Stimulated activated CD8-positive, alpha-beta memory T cell treated with anti-CD3 and anti-CD28 coated beads, Interleukin-15, amount 100 ng/mL, for 48 hours (primary cell): Measurements from ENCODE around the gene HELB.

Source experiments
- DNase-seq, 2 donors: peaks; one replicate each; pipeline ENCODE4 v3.0.0-alpha.2; 2020; ENCODE audit warnings: low read depth in 2 of 2

HELB gene

DNA sequence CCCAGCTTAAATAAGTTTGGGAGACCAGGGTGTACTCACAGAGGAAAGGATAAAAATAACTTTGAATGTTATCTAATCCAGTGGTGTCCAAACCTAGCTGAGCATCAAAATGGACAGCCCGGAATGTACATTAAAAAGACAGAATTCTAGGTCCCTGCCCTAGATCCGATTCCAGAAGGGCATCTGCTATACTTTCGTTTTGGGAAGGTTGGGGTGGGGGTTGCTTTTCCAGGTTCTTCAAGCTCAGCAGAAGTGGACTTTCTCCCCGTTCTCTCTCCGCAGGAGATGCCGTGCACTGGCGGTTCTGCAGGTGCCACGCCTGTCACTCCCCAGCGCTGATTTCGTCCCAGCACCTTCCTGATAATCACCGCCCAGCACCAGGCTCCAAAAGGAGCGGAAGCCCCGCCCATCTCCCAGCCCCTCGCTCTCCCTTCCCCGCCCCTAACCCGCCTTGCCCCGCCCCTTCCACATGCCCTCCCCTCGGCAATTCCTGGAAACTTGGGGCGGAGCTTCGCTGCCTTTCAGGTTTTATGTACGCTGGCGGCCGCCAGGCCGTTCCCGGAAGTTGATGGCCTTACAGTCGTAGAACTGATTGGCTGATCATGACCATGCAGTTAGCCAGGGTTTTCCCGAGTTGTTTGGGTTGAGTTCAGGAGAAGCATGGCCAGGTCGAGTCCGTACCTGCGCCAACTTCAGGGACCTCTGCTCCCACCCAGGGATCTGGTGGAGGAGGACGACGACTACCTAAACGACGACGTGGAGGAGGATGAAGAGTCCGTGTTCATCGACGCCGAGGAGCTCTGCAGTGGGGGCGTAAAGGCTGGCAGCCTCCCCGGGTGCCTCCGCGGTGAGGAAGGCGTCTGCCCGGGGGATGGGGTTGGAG, at the start of gene HELB:
Gene HELB, plus strand, starts transcription at position 550 of the 883 bp plus-strand sequence. Its CDS starts 111 bp downstream, at position 661.
- DNase-seq = peak; percentile 93

DNA sequence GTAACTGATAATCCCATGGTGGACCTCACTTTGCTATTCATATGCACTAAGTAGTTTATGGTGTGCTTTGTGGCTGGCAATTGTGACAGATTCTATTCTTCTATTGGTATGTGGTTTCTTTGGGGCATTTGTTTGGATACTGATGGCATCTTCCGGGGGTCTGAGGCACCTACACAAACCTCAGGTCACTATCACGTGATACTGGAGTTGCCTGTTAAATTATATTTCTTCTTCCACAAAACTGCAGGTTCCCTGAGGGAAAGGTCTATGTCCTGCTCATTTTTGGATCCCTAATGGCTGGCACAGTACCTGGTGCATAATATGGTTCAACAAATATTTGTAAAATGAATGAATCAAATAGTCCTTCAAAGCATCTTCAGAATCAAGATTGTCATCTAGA, 49.5 kb upstream of the HELB start:
- DNase-seq = no peak

DNA sequence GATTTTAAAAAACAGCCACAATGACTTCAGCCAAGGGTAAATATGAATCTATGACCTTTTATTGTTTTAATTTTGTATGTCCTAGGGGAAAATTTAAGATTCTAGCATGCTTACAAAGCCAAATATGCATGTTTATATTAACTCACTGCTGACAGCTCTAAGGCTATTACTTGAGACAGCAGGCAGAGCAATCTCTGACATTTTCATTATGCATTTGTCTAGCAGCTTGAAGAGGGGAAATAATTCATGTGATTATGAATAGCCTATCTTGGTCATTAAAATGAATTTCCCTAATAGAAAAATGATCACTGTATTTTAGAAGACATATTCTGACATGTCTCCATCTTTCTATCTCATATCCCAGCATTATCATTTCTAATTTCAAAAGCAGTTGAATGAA, 46.6 kb upstream of the HELB start:
- no peak for DNase-seq

DNA sequence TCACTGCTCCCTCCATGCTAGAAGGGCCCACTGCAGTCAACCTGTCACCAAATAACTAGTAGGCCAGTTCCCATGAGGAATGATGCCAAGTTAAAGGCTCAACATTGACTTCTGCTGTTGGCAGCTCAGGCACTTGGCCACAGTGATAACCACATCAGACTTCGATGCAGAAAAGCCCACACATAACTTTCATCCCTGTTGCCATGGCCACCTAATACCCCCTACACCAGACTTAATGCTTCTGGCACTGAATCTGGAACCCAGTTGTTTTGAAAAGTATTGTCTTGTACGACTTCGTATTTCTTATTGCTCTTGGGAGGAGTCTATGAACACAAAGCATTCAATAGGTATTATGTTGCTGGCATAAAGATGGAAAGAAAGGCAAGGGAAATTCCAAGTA, 44.3 kb upstream of the HELB start:
- DNase-seq = no peak

DNA sequence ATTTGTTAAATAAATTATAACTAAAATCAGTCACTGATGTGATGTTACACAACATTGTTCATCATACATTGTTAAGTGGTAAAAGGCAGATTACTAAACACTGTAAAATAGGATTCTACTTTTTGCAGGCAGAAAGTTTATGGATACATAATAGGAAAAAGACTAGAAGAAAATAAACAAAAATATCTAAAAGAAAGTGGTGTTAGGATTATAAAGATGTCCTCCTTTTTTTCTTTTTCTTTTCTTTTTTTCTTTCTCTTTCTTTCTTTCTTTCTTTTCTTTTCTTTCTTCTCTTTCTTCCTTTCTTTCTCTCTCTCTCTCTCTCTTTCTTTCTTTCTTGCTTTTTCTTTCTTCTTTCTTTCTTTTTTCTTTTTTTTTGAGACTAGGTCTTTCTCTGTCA, 39.6 kb upstream of the HELB start:
- DNase-seq = no peak

DNA sequence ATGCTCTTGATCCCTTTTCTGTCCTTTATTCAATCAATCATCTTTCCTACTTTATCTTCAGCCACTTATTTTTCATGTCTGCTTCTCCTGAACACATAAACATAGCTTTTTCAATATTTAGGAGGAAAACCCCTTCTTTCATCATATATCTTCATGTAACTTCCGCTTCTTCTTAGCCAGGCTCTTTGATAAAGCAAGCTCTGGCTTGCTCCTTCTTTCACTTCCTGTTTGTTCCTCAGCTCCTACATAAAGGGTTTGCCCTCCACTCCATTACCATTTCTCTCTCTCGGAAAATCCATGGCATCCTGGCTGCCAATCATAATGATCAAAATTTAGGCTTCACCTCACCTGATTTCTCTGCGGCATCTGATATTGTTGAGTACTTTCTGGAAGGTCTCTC, 33.7 kb upstream of the HELB start:
- DNase-seq = no peak

DNA sequence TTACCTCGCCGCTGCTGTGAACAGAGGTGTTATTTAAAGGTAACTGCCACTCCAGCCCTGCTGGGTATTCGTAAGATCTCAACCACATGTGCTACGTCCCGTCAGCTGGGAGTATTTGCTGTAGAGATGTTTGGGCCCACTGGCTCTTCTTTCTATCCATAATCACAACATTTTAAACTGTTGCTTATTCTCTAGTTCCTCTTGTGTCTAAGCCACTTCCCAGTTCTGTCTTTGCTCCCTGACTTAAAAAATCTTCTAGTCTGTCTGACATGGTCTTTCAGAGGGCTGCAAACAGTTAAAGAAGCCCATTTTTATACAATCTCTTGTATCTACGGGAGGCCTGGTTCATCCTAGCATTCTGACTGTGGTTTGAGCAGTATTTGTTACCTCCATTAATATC, 33.2 kb upstream of the HELB start:
- DNase-seq = no peak

DNA sequence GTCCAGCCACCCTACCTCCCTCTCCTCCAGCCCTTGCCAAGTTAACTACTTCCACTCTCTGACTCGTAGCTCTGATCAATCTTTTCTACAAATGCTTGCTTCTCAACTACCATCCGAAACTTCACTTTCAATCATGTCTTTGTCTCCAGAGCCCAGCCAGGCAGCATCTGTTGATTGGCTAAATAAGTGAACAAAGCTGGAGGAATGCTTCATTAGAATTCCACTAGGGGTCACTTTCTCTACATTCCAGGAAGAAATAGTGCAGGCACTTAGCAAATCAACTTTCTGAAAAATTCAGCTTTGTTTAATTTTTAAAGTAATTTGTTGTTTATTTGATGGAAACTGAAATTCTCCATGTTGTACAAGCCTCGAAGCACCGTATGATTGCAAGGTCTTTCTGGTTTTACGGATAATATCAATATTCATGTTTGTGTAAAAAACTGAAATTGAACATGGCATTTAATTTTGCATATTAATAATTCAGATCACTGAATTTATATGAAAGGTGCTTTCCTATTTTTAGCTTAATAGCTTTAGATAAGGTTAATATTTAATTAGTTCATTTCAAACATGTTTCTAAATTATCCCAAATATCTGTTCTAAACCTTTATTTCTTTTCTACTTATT, 32.4 kb upstream of the HELB start:
- no peak for DNase-seq

DNA sequence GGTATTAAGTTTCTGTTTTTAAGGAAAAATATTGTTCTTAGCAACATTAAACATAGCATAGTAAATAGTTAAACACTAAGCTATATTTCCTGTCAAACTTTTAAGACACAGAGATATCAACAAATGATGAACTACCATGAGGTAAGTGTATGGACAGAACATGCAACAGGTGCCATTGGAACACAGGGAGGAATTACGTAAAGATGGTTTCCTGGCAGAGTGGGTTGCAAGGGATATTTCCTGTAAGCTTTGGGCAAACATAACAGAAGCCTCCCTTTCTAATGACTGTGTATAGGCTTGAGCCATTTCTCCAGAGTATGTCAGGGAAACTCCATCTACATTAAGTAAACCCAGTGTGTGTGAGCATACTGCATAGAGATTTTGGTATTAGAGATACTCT, 31.7 kb upstream of the HELB start:
- no peak for DNase-seq

DNA sequence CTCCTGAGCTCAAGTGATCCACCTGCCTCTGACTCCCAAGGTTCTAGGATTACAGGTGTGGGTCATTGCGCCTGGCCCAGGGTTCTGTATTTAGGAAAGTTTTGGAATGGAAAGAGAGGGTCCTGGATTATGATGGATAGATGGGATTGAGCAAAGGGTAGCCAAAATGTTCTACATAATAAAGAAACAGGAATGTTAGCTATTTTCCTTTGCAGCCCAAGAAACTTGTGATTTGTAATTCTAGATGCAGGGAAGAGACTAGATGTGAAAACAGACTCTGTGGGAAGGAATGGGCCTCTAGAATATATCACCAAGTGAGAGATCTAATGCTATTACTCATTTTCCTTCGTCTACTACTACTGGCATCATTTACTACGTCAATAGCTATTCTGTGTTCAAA, 29.6 kb upstream of the HELB start:
- no peak for DNase-seq

DNA sequence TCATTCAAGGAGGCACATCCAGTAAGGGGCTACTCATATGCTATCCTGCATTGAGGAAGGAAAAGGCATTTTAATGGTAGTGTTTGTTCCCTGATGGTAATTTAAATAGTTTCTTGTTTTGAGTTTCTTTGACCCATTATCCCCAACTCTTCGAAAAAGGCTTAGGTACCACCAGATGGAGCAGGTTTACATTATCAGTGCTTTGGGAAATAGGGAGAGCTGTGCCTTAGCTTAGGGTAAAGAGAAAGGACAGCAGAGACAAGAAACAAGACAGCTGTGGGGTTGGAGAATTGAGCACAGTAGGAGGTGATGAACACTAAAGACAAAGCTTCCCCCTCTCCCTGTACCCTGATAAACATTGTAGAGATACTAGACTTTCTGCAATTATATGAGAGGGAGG, 29.1 kb upstream of the HELB start:
- DNase-seq = no peak

DNA sequence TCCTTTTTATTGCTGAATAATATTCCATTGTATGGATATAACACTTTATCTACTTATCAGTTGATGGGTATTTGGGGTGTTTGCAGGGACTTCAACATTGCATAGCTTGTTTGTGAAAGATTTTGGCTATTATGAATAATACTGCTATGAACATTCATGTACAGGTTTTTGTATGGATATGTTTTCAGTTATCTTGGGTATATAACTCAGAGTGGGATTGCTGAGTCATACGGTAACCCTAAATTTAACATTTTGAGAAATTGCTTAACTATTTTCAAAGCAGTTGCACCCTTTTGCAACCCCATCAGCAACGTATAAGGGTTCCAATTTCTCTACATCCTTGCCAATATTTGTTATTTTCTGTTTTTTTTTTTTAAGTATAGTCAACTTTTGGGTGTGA, 27.3 kb upstream of the HELB start:
- no peak for DNase-seq

DNA sequence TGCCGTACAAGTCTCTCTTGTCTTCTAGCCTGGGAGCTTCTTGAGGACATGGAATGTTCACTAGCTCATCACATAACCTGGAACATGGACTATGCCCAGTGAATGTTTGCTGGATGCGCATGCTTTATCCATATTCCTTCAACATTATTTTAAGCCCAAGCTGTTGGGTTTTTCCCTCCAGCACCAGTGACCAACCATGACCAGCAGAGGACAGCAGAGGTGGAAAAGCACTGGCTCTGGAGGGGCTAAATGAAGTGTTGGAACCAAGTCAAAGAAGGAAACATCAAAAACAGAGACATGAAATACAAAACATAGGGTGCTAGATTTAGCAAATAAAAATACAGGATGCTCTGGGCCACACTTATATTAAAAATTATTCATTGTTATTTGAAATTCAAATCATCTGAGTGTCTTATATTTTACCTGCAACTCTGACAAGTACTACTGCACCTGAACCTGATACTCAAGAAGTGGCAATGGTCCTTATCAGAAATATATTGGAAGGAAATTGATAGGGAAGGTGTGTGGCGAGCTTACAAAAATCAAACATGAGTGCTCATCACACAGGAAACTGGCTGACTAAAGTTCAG, 23.1 kb upstream of the HELB start:
- DNase-seq = no peak

DNA sequence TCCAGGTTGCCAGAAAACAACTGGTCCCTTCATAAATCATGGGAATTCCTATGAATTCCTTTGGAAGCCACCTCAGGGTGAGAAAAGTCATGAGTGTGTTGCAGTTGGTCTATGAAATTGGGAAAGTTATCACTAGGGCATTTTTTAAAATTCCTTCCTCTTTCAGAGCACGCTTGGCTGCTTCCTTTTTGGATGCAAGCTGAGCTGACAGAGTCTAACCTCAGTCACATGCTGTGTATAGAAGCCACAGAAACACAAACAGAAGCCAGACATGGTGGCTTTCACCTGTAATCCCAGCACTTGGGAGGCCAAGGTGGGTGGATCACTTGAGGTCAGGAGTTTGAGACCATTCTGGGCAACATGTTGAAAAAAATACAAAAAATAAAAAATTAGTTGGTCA, 21.7 kb upstream of the HELB start:
- no peak for DNase-seq

DNA sequence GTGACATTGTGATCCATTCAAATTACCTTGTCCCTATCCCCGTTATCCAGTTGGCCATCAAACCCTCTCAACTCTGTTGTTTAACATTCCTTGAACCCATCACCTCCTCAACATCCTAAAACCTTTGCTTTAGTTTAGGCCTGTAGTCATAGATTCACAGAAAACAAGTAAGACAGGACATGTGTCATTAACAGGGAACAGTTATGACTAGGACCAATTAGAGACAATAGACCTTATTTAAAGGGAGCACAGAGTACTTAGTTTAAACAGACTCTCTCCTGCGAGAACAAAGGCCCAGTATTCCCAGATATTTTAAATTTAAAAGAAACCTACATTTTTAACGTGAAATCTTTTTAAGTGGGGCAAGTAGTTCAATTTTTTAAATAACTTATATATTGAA, 20.0 kb upstream of the HELB start:
- DNase-seq = no peak

DNA sequence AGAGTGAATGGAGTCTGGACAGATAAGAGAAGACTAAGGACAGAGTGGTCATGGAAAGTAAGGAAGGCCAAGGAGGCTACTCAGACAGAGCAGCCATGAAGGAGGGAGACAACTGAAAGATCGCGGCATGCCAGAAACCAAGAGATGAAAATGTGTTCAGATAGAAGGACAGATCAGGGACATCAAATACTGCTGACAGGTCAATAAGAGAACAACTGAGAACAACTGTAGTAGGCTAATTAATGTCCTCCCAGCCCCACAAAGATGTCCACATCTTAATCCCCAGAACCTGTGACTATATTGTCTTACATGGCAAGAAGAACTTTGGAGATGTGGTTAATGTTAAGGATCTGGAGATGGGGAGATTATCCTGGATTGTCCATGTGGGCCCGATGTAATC, 15.0 kb upstream of the HELB start:
- no peak for DNase-seq

DNA sequence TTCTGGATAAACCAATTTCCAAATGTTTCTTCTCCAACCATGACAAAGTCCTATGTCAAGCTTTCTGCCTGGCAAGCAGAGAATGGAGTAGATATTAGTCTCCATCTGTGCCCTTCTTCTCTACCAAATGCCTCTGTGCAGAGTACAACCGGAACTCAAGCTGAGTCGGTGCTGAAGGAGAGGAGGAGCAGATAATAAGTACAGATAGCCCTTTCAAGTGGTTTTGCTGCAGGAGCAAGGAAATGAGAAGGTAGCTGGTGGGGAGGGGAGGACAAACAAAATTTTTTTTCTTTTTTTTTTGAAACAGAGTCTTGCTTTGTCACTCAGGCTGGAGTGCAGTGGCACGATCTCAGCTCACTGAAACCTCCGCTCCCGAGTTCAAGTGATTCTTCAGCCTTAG, 14.2 kb upstream of the HELB start:
- DNase-seq = no peak

DNA sequence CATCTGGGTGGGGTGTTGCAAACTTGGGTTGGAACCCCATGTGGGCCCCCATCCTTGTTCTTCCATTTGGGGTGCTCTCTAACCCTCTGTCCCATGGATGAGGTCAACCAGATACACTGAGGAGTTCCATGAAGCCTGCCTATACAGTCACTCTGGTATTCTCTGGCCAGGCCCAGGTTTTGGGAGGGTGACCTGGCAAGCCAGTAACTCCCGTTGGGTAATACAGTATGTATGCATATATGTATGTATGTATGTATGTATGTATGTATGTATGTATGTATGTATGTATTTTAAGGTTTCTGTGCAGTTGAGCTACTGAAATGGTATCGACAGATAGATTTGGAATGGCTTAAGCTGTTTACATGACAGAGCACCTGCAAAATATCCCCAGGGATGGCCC, 12.8 kb upstream of the HELB start:
- no peak for DNase-seq

DNA sequence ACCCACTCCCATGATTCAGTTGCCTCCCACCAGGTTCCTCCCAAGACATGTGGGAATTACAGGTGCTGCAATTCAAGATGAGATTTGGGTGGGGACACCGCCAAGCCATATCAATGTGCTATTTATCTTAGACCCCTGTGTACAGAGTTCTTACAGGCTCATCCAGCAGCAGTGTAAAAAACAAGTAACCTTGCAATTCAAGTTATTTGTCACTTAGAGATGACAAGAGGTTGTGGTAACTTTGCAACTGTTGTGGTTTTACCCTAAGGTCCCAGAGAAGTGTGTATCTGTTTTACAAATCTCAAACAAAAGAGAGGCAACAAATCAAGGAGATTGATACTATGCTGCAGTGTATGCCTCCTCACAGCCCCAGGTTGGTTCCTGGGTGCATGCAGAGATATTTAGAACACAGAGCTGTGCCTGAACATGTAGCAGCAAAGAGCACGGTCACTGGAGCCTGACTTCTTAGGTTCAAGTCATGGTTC, 11.5 kb upstream of the HELB start:
- DNase-seq = no peak

DNA sequence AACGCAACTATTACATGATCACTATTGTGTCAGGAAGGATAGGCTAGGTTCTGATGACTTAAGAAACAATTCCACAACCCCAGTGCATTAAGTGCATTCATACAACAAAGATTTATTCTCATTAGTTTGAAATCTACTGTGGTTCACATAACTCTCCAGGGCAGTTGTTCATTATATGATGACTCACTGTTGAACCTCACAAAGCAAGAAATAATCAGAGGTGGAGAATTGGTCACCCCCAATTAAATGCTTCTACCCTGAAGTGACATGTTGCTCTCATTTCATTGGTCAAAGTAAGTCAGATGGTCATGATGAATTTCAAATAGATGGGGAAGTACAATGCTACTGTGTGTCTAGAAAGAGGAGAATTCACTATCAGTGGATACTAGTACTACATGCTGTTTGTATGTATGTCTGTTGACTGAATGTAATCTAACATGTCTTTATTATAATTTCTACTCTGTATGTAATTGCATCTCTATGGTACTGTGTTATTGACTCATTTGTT, 6.1 kb upstream of the HELB start:
- no peak for DNase-seq

DNA sequence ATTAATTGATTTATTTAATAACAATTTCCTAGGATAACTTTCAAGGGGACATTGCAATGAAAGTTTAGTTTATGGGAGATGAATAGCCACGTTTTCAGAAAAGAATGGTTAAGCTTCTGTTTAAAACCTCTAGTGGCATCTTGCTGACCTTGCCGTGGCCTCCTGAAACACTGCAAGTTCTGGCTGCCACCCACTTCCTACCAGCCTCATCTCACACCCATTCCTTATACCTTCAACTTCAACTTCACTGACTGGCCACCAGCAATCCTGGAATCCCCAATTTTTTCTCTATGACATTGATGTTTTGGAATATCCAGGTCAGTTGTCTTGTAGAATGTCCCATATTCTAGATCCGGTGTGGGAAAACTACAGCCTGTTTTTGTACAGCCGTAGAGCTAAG, 5.2 kb upstream of the HELB start:
- no peak for DNase-seq

DNA sequence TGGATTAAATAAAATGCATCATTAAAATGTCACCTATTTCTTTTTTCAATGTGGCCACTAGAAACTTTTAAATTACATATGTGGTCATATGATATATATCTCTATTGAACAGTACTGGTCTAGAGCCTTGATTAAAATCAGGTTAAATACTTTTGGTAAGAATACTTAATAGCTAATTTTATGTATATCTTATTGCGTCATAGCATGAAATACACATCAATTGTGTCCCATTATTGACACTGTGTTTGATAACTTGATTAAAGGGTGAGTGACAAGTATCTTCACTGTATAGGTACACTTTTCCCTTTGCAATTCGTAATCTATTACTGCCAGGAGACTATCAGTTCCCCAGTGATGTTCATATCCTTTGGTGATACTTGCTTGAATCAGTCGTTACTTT, 4.4 kb upstream of the HELB start:
- no peak for DNase-seq

DNA sequence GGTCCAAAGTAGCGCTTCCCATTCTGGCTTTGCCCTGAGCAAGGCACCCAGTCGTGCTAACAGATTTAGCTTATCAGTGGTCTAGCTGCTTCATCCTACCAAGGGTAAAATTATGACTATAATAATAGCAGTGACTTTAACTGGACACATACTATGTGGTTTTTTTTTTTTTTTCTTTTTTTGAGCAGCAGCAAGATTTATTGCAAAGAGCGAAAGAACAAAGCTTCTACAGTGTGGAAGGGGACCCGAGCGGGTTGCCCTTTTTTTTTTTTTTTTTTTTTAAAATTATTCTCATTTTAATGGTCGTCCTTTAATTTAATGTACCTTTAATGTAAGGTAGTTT, 505 bp downstream of the HELB start:
- DNase-seq = no peak
